Naive thymus-derived CD4-positive, alpha-beta T cell (primary cell): ENCODE measurements around the gene COX7B. TPM values are rescaled to one million over a fixed set of nuclear protein-coding genes. Genes with fewer than 3 reads are reported as not detected.

Source experiments
- ATAC-seq: fragments of 150-1000 bp; cut with Tn5 transposase; 2 replicates; pipeline ENCODE4 v1.10.0; 2021; ENCODE audit warnings: mild to moderate bottlenecking, moderate library complexity
- CTCF ChIA-PET: fragments of 350-600 bp; sonication (Branson Sonifier 250); formaldehyde crosslinking; loops from one replicate; lab custom pipeline; 2021; ENCODE audit warnings: antibody characterized with exemption; lab: Charles Lee
- POLR2A ChIA-PET: fragments of 350-600 bp; sonication (Branson Sonifier 250); formaldehyde crosslinking; loops from one replicate; lab custom pipeline; 2021; ENCODE audit warnings: antibody characterized with exemption, inconsistent platforms; lab: Charles Lee
- DNase-seq, 9 donors: peaks; one replicate each; pipeline versions ENCODE4 v3.0.0 to v3.0.0-alpha.2; 2020 to 2022; ENCODE audit warnings: mixed read lengths in 1 of 9
- H3K27ac ChIP-seq: one replicate; pipeline ENCODE4 v1.7.0; 2013; ENCODE audit warnings: mild to moderate bottlenecking, low read depth, low read length, moderate library complexity
- H3K27me3 ChIP-seq, 2 donors: one replicate each; pipeline ENCODE4 v1.7.0; 2013; ENCODE audit warnings: low read length in 2 of 2, mild to moderate bottlenecking in 2 of 2, moderate library complexity in 2 of 2; ENCODE audit not compliant: control insufficient read depth in 2 of 2, insufficient read depth in 2 of 2
- H3K36me3 ChIP-seq, 3 experiments: 1 replicate in 2 of 3; 2 replicates in 1 of 3; pipeline ENCODE4 v1.7.0; 2013; ENCODE audit warnings: low read length in 3 of 3, mild to moderate bottlenecking in 3 of 3, moderate library complexity in 1 of 3; ENCODE audit not compliant: insufficient read depth in 3 of 3, control insufficient read depth in 2 of 3
- H3K4me1 ChIP-seq, 2 donors: one replicate each; pipeline ENCODE4 v1.7.0; 2013; ENCODE audit warnings: low read length in 2 of 2, mild to moderate bottlenecking in 2 of 2, moderate library complexity in 1 of 2; ENCODE audit not compliant: control insufficient read depth in 2 of 2, insufficient read depth in 2 of 2
- H3K4me3 ChIP-seq: 2 replicates; pipeline ENCODE4 v1.7.0; 2013; ENCODE audit warnings: mild to moderate bottlenecking, low read length
- H3K9me3 ChIP-seq, 3 experiments: 1 replicate in 2 of 3; 2 replicates in 1 of 3; pipeline ENCODE4 v1.7.0; 2013; ENCODE audit warnings: low read length in 3 of 3; ENCODE audit not compliant: control insufficient read depth in 2 of 3
- H3K27ac Mint-ChIP-seq, 9 donors: one replicate each; pipeline ENCODE4 v1.8.0; 2020 to 2022; ENCODE audit warnings: mixed read lengths in 9 of 9, mild to moderate bottlenecking in 8 of 9, moderate library complexity in 5 of 9, inconsistent platforms in 2 of 9
- H3K27me3 Mint-ChIP-seq, 5 donors: one replicate each; pipeline ENCODE4 v1.8.0; 2021 to 2022; ENCODE audit warnings: mixed read lengths in 5 of 5, mild to moderate bottlenecking in 1 of 5
- H3K36me3 Mint-ChIP-seq, 5 donors: one replicate each; pipeline ENCODE4 v1.8.0; 2020 to 2022; ENCODE audit warnings: mixed read lengths in 5 of 5, mild to moderate bottlenecking in 3 of 5, inconsistent platforms in 1 of 5
- H3K4me1 Mint-ChIP-seq, 7 donors: one replicate each; pipeline ENCODE4 v1.8.0; 2020 to 2022; ENCODE audit warnings: mixed read lengths in 7 of 7, mild to moderate bottlenecking in 3 of 7, inconsistent platforms in 1 of 7
- H3K4me3 Mint-ChIP-seq, 10 donors: one replicate each; pipeline ENCODE4 v1.8.0; 2020 to 2022; ENCODE audit warnings: mild to moderate bottlenecking in 10 of 10, mixed read lengths in 10 of 10, moderate library complexity in 6 of 10, inconsistent platforms in 2 of 10
- H3K9me3 Mint-ChIP-seq, 11 donors: one replicate each; pipeline ENCODE4 v1.8.0; 2020 to 2022; ENCODE audit warnings: mixed read lengths in 11 of 11, mild to moderate bottlenecking in 4 of 11, inconsistent platforms in 1 of 11, moderate library complexity in 1 of 11
- intact Hi-C, 2 donors: fragments of 100-400 bp; cut with micrococcal nuclease; formaldehyde crosslinking; loops; one replicate each; pipeline ENCODE4 v1.15.1; 2023
- polyA plus RNA-seq, 2 donors: library from polyadenylated mRNA; unstranded; fragments of 300-500 nt; fragmentation: Illumina TruSeq; gene quantifications; one replicate each; pipeline ENCODE4 v1.2.3, GENCODE V29; 2021
- total RNA-seq, 6 experiments: library from RNA in 5 of 6; stranded (reverse) in 5 of 6; gene quantifications; 1 replicate in 5 of 6; 2 replicates in 1 of 6; pipeline ENCODE4 v1.2.3 and lab custom pipeline; 2021 to 2026

The COX7B gene
- total and polyA plus RNA-seq, 7 experiments from 2014 or later: 98.9 to 402 (median 129) TPM

GRCh38 chrX:77894921-77895886, 4.1 kb upstream of the COX7B start, which contains the start of gene MAGT1:
TSS of gene MAGT1 (minus strand) at chrX:77895435. CDS start at chrX:77895410, 25 bp downstream.
- Histone ChIP-seq H3K9me3 (no peaks in the 10 kb centered on the region), H3K27ac (peak within 1 kb of the TSS; percentile 94), H3K27me3 (no peaks in the 10 kb centered on the region), H3K36me3 (no peaks in the 10 kb centered on the region), H3K4me1 (peaks cover 4 to 15% of the 10 kb centered on the region in 2 donors), H3K4me3 (peak within 1 kb of the TSS; percentile 77)
- Mint-ChIP-seq H3K9me3 (no peaks in the 10 kb centered on the region), H3K27ac (peak within 1 kb of the TSS; percentile 97 to 100 (median 99)), H3K27me3 (no peaks in the 10 kb centered on the region), H3K36me3 (peaks cover 0 to 11% (median 0%) of the 10 kb centered on the region in 5 donors), H3K4me3 (peak within 1 kb of the TSS; percentile 92 to 99 (median 96)), H3K4me1 (peaks cover 7 to 36% (median 33%) of the 10 kb centered on the region in 7 donors)
- intact Hi-C loops: loop anchor here (1.0 to 10.0 kb wide), 17 partner anchors 15 to 1748 kb away; partner anchors contain the start of genes ATP7A (in 2 of the 2), ATRX (in 2 of the 2), ITM2A (in 2 of the 2) and PGK1 (in 2 of the 2)
- CTCF ChIA-PET: no interaction called here
- ATAC-seq: peak; percentile 93
- POLR2A ChIA-PET: interaction anchor here (0.7 to 2.4 kb wide), 6 partner anchors 15 to 1722 kb away, joined by 3 to 14 read pairs (median 3); partner anchors contain the start of genes ATP7A, ATRX and PBDC1
- DNase-seq: peak; percentile 63 to 96 (median 92)

- Histone ChIP-seq H3K9me3 (no peaks in the 10 kb centered on the region), H3K4me1 (peaks cover 6 to 8% of the 10 kb centered on the region in 2 donors), H3K36me3 (peaks cover 0 to 5% (median 0%) of the 10 kb centered on the region in 3 experiments), H3K4me3 (peak overlapping the region; percentile 75), H3K27ac (peak overlapping the region; percentile 89), H3K27me3 (no peaks in the 10 kb centered on the region)
- CTCF ChIA-PET: interaction anchor here (1.1 to 1.7 kb wide), 2 partner anchors 9 to 124 kb away, joined by 3 to 8 read pairs; no protein-coding TSS in a partner anchor
- H3K4me3 Mint-ChIP-seq: peak overlapping the region; percentile 56 to 98 (median 92)
- DNase-seq (no peak), ATAC-seq (no peak)
- H3K27ac Mint-ChIP-seq: peak overlapping the region in 6 of 9 donors; percentile 14 to 97 (median 93)
- POLR2A ChIA-PET: interaction anchor here (3.9 kb wide), 1 partner anchor 10 kb away, joined by 62 read pairs; the partner anchor contains the start of gene ATP7A
- no peaks in the 10 kb centered on the region for H3K9me3 Mint-ChIP-seq
- intact Hi-C loops: no loop called here
- peaks cover 0 to 14% (median 3%) of the 10 kb centered on the region in 5 donors for H3K36me3 Mint-ChIP-seq
- peaks cover 0 to 29% (median 20%) of the 10 kb centered on the region in 7 donors for H3K4me1 Mint-ChIP-seq
- no peaks in the 10 kb centered on the region for H3K27me3 Mint-ChIP-seq
Observed at GRCh38 chrX:77900688-77901087, 1.4 kb downstream of the COX7B start.

GRCh38 chrX:77901506-77901905, 2.2 kb downstream of the COX7B start:
- H3K4me1 Mint-ChIP-seq: peaks cover 0 to 27% (median 20%) of the 10 kb centered on the region in 7 donors
- peak overlapping the region in 4 of 9 donors; percentile 1 to 95 (median 41) for H3K27ac Mint-ChIP-seq
- ChIA-PET CTCF (interaction anchor here (1.1 kb wide), 1 partner anchor 8 kb away, joined by 3 read pairs; no protein-coding TSS in a partner anchor), POLR2A (interaction anchor here (0.7 to 3.9 kb wide), 2 partner anchors 10 to 174 kb away, joined by 6 to 62 read pairs; partner anchors contain the start of gene ATP7A)
- ATAC-seq (no peak), DNase-seq (no peak)
- peaks cover 6 to 8% of the 10 kb centered on the region in 2 donors for H3K4me1 ChIP-seq
- intact Hi-C loops: no loop called here
- no peaks in the 10 kb centered on the region for H3K27me3 Mint-ChIP-seq
- H3K27me3 ChIP-seq: no peaks in the 10 kb centered on the region
- no peaks in the 10 kb centered on the region for H3K9me3 ChIP-seq
- peak overlapping the region; percentile 25 to 93 (median 59) for H3K4me3 Mint-ChIP-seq
- no peak overlapping the region for H3K27ac ChIP-seq
- H3K36me3 ChIP-seq: peaks cover 0 to 5% (median 5%) of the 10 kb centered on the region in 3 experiments
- H3K36me3 Mint-ChIP-seq: peaks cover 0 to 14% (median 3%) of the 10 kb centered on the region in 5 donors
- H3K9me3 Mint-ChIP-seq: no peaks in the 10 kb centered on the region
- no peak overlapping the region for H3K4me3 ChIP-seq

GRCh38 chrX:77910108-77910840, 11.0 kb downstream of the COX7B start, which contains the start of gene ATP7A:
TSS of gene ATP7A (plus strand) at chrX:77910693. CDS start at chrX:77971642, 60,949 bp downstream.
- H3K27ac Mint-ChIP-seq: peak within 1 kb of the TSS; percentile 94 to 99 (median 98)
- DNase-seq (peak; percentile 62 to 94 (median 88)), ATAC-seq (peak; percentile 97)
- ChIA-PET CTCF (interaction anchor here (0.6 to 2.5 kb wide), 6 partner anchors 9 to 1539 kb away, joined by 3 to 15 read pairs (median 3); partner anchors contain the start of gene COX7B), POLR2A (interaction anchor here (0.8 to 6.6 kb wide), 7 partner anchors 10 to 195 kb away, joined by 3 to 62 read pairs (median 5); partner anchors contain the start of genes COX7B, MAGT1 and PGK1)
- no peaks in the 10 kb centered on the region for H3K9me3 Mint-ChIP-seq
- Histone ChIP-seq H3K27ac (peak within 1 kb of the TSS; percentile 93), H3K36me3 (peaks cover 0 to 5% (median 0%) of the 10 kb centered on the region in 3 experiments), H3K27me3 (no peaks in the 10 kb centered on the region), H3K4me1 (peaks cover 3 to 10% of the 10 kb centered on the region in 2 donors), H3K9me3 (no peaks in the 10 kb centered on the region), H3K4me3 (peak within 1 kb of the TSS; percentile 98)
- peak within 1 kb of the TSS; percentile 91 to 100 (median 96) for H3K4me3 Mint-ChIP-seq
- no peaks in the 10 kb centered on the region for H3K27me3 Mint-ChIP-seq
- H3K4me1 Mint-ChIP-seq: peaks cover 6 to 28% (median 16%) of the 10 kb centered on the region in 7 donors
- H3K36me3 Mint-ChIP-seq: peaks cover 0 to 1% (median 0%) of the 10 kb centered on the region in 5 donors
- intact Hi-C loops: loop anchor here (1.0 to 10.0 kb wide), 18 partner anchors 11 to 1735 kb away; partner anchors contain the start of genes COX7B (in 2 of the 2), MAGT1 (in 2 of the 2), PGK1 (in 2 of the 2) and ATRX (in 1 of the 2)

GRCh38 chrX:77917294-77917933, 18.1 kb downstream of the COX7B start:
- Histone ChIP-seq H3K4me1 (peaks cover 0 to 5% of the 10 kb centered on the region in 2 donors), H3K36me3 (no peaks in the 10 kb centered on the region), H3K27me3 (no peaks in the 10 kb centered on the region), H3K4me3 (peak overlapping the region; percentile 17), H3K27ac (peak overlapping the region; percentile 54), H3K9me3 (no peaks in the 10 kb centered on the region)
- Mint-ChIP-seq H3K4me1 (peaks cover 12 to 43% (median 31%) of the 10 kb centered on the region in 7 donors), H3K27me3 (no peaks in the 10 kb centered on the region), H3K27ac (peak overlapping the region; percentile 14 to 79 (median 71)), H3K4me3 (peak overlapping the region in 9 of 10 donors; percentile 25 to 81 (median 63)), H3K9me3 (peaks cover 0 to 2% (median 0%) of the 10 kb centered on the region in 11 donors), H3K36me3 (peaks cover 0 to 3% (median 0%) of the 10 kb centered on the region in 5 donors)
- ATAC-seq (no peak), DNase-seq (no peak)
- ChIA-PET CTCF (no interaction called here), POLR2A (interaction anchor here (0.7 kb wide), 1 partner anchor 1223 kb away, joined by 4 read pairs; no protein-coding TSS in a partner anchor)
- intact Hi-C loops: loop anchor here (10.0 kb wide), 3 partner anchors 597 to 1743 kb away; partner anchors contain the start of gene PBDC1 (in 1 of the 2)
